ENCODE results near the gene CABLES2.

Gene CABLES2

DNA sequence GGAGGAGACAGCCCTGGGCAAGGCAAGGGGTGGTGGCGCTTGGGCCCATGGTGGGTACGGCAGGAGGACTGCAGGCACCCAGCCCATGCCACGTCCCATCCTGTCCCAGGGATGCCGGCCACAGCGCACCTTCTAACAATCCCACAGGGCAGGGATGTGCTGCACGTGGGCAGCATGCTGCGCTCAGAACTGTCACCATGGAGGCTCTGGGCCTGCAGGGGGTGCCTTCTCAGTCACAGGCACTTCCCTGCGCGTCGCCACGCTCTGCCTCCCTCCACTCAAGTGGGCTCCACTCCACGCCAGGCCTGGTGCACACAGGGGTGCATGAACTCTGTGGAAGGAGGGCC, 2.4 kb downstream of the CABLES2 start:
- DNase-seq = no peak

DNA sequence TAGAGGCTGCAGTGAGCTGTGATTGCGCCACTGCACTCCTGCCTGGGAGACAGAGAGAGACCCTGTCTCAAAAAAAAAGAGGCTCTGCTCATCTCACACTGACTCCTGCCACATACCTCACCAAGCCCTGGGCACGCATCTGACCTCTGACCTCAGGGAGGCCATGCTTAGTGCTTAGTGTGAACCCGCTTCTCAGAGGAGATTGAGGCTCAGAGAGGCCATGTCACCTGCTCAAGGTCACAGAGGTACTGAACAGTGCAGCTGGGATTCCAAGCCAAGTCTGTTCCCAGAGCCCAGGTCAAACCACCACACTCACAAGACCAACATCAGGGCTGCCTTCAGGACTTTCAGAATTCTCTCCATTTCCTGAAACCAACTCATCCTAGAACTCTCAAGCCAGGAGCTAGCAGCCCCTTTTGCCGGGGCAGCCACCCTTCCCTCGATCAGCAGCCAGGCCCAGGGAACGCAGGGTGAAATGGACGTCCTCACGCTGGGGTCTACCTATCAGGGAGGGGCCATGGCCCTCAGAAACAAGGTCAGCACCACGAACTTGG, 2.9 kb downstream of the CABLES2 start:
- no peak for DNase-seq

DNA sequence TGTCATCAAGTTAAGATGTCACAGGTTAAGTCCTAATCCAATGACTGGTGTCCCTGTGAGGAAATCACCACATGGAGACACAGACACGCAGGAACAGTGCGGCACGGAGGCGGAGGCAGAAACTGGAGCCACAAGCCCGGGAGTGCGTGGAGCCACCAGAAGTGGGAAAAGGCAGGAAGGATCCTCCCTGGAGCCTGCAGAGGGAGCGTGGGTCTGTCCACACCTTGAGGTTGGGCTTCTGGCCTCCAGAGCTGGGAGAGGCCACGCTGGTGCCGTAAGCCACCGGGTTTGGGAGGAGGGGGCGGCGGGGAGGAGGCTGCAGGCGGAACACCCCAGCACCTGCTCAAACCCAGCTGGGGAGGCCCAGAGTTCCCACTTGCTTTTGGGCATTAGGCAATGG, 3.8 kb downstream of the CABLES2 start:
- no peak for DNase-seq

DNA sequence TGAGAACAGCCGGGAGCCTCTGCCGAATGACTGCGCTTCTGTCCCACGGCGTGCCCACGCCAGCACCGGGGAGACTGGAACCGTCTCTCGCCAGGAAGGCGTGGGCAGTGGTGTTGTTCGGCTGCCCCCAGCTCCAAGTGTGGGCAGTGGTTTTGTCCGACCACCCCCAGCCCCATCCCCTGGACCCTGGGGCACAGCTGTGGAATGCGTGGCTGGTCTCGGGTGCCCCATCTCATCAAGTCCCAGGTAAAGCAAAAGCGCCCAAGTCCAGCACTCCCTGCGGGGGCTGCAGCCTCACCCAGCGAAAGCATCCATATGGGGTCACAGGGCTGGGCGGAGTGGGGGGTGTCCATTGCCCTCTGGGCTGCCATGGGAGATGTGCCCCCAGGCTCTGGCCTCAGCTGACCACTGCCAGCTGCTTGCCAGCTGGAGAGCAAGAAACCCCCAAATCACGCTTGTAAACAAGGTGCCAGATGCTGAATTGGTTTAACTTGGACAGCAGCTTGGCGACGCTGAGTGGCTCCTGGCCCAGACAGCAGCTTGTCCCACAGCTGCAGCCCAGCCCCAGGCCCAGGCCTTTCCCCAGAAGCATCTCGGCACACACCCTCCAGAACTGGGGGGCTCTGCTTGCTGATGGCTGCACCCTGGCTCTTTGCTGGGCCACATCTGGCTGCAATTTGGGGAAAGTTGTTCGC, 4.5 kb downstream of the CABLES2 start:
- no peak for DNase-seq

DNA sequence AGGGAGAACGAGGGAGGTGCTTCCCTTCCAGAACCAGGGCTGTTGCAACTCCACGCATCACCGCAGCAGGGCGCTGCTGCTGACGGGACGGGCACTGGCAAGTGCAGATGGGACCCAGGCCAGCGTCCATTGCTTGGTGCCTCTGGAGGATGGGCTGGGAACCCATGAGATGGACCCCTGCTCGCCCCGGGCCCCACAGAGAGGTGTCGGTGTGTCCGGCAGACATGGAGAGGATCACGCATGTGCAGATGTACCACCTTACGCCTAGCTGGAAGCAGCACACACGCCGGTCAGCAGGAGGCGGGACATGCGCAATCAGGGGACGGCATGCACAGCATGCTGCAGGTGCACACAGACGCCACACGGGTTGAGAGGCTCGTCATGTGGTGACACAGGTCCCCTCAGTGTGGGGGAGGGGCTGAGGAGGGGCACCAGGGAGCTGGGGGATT, 5.7 kb downstream of the CABLES2 start:
- no peak for DNase-seq

DNA sequence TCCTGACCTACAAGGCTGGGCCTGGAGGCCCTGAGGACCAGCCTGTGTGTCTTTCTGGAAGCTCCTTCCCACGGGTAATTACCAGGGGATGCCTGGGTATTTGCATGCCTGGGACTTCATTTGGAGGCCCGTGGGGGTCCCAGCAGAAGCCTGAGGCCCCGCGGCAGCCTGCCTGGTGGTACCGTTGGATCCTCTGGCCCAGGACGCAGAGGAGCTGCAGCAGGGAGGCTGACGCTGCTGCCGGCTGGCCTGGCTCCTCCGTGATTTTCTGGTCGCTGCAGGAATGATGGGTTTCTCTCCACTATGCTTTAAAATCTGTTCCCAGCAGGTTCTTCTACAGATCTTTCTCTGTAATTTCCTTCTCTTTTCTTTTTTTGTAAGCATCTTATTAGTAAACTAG, 6.5 kb downstream of the CABLES2 start:
- DNase-seq = no peak

DNA sequence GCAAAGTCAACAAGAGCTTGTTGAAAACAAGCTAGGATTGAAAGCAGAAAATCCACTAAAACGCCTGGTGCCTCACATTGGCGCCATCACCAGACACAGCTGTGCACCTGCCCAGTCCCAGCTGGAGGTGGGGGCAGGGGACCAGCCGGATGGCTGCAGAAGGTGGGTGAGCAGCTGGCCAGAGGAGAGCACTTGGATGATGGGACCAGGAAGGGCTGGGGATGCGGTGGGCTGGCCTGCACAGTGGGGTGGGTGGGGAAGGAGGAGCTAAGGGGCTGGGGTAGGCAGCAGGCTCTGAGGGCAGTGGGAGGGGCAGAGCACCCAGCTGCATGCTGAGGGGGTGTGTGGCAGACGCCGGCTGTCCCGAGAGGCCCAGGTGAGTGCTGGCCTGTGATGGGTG, 7.1 kb downstream of the CABLES2 start:
- DNase-seq = no peak

DNA sequence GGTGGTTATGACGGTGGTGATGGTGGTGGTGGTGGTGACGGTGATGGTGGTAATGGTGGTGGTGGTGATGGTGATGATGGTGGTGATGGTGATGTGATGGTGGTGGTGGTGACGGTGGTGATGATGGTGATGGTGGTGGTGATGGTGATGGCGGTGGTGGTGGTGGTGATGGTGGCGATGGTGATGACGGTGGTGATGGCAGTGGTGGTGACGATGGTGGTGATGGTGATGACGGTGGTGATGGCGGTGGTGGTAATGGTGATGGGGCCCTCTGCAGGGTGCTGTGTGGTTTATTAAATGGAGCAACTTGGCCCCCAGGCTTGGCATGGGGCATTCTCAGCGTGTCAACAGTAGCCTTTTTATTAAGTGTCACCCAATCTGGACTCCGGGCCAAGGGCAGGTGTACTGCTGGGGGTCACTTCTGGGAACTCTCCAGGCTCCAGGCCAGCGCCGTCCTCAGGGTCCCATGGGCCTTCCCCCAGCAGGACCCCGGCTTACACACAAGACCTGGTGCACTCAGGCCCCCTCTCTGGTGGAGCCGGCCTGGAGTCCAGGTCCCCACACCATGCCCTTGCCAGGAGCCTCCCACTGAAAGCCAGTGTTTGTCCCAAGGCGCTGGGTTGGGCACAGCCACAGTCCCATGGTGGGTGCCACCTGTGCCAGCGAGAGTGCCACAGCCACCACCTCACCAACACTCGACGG, 8.8 kb downstream of the CABLES2 start:
- DNase-seq = no peak

DNA sequence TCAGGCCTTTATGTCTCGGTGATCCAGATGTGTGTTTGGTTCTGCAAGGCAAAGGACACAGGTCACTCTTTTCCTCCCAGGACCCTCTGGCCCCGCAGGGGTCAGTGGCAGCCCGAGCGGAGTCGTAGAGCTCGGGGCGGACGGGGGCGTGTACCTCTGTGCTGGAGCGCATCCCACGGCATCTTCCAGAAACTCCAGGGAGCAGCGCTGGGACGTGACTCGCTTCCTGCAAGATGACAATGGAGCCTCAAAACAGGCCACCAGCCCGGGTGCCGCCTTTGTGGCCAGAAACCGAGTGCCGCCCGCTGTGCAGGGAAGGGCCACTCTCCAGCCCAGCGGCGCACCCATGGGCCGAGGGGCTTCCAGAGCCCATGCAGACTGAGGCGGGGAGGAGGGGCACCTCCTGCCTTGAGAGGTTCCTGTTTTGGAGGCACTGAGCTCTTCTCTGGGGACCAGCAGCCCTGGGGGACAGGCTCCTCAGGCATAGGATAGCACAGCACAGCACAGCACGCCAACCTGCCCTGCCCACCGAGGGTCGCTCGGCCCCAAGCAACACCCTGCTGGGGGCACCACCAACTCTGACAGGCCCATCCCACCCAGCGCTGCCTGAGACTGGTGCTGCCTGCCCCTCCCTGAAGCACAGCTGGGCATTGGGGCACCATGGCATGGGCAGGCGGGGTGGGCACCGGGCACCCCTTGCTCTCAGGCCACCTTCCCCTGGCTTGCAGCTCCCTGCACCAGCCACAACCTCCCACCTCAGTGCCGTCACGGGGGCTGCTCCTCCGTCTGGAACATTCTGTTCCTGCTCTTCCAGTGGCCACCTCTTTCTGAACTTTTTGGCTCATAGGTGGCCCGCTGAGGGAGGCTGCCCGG, 10.5 kb downstream of the CABLES2 start:
- no peak for DNase-seq

DNA sequence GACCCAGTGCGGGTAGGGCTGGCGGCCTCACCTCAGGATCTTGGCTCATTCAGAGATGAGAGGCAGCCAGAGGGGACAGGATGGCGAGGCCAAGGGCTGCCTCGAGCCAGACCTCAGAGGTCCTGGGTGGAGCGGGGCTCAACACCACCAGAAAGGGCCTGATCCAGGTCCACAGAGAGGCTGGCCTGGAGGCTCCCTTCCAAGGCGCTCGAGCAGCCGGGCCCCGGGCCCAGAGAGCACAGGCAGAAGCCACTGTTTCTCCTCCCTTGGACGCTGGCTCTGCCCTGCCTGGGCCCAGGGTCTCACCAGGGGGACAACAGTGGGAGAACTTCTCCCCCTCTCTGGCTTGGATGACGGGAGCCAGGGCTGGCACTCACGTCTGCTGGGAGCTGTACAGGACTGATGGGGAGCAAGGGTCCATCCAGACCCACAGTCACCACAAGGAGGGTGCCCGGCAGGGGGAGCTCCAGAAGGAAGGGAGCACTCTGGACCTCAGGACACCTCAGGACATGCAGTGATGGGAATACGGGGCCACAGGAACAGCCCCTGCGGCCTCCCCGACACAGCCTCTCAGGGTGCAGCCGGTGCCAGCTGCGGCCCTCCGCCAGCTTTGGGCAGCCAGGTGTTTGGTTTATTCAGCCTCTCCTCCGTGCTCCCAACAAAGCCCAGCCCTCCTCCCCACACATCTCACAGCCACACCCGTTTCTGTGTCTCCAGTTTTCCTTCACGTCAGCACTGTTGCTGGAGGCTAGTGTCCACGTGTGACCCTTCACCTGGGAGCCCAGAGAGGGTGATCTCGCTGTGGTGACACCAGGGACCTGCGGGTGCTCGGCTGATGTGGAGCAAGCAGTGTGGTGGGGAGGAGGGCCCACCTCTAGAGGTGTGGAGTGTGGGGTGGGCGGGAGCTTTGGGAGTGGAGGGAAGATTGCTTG, 11.5 kb downstream of the CABLES2 start:
- DNase-seq = no peak

DNA sequence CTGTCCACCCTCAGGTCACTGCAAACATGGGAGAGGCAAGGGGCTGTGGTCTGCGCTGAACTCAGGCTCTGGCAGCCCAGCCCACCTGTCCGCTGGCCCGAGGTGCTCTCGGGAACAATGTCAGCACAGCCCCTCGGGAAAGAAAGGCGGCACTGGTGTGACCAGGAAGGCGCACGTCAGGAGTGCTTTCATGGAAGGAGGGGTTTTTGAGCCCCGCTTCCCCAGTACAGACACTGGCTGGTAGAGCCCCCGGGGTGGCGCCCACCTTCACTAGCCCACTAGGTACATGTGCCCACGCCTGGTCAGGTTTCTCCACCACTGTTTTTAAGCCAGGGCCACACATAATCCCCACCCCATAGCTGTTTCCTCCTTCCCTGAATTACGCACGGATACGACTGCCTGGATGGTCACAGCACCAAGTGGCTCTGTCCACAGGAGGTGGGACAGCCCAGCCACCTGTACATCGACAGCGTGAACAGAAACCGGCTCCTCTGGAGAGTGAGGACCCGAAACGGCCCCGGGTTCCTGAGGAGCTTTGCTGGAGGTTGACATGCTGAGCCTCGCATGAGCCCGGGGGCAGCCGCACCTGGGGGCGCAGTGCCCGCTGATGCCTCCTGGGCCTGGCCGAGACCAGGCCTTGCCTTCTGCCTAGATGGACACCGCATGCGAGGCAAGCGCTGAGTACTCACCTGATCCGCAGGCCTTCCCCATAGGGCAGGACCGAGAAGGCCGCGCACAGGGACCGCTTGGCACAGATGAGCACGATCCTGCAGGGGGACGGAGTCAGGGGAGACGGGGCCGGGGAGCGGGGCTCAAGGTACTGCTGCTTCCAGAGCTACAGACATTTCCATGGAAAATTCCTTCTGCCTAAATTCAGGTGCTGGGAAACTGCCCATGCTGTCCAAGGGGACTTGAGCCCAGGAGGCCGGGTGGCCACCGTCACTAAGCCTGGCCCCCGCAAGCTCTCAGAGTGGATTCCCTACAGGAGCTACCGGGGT, 12.5 kb downstream of the CABLES2 start:
- no peak for DNase-seq

DNA sequence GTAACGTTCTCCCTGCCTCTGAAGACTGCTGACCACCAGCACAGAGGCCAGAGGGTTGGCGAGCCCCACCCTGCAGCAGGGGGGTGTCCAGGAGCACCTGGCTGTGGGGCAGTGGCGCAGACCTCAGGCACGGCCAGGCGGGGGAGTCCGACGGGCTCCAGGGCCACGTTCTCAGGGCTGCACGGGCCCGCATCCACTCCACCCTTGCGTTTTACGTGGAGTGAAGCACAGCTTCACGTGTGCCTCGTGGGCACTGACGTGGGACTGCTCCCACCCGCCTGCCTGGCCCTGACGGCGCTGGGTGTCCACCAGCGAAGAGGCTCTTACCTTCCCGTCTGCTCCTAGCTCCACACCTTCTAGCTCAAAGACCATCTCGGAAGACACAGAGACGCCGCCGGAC, 13.3 kb downstream of the CABLES2 start:
- DNase-seq = no peak

DNA sequence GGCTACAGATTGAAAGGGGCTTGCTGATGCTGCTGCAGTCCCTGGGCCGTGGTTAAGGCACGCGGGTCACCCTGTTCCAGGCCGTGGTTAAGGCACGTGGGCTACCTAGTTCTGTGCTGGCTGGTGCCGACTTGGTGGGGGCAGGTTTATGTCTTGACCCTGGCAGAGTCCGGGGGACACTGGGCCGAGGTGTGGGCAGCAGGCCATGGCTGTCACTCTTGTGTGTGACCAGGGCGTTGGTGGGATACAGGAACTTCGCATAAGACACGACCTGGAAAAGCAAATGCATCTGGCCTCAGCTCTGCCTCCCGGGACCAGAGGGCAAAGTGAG, 13.8 kb downstream of the CABLES2 start:
- no peak for DNase-seq

DNA sequence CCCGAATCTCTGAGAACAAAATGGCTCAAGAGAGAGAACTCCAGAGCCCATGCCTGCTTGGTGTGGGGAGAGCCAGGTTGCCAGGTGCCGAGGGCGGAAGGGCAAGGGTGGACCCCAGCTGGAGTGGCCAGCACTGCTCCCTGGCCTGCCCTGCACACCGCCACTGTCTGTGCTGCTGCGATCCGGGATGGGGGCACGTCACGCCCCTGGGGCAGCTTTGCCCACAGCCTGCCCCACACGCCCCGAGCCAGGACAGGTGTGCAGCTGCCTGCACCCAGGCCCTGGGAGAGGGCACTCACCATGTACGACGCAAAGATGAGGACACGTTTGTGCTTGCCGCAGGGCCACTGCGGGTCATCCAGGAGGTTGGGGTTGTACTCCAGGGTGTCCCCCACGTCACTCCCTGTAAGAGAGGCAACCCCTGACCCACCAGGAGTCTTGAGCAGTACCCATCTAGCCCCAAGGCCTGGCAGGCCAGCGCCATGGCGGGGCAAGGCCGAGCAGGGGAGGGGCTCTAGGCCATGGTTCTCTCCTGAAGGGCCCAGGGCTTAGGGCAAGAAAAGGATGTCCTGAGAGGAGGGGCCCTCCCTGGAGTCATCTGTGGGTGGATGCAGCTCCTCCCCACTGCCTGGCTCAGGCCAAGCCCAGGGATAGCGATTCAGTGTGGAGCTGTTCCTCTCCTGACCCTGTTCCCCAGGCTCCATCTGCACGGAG, 14.3 kb downstream of the CABLES2 start:
- DNase-seq = no peak

DNA sequence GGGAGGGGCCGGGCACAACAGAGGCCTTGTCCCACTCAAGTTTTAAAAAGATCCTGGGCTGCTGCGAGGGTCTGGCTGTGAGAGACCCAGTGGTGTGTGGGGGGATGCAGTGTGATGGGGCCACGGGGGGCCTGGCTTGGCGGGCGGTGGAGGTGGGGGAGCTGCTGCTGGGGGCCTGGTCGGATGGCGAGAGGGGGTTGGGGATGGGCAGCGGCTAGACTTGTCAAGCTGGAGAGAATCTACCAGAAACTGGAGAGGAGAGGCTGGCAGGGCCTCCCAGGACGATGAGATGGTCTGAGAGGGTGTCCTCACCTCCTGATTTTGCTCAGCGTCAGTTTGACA, 15.0 kb downstream of the CABLES2 start:
- DNase-seq = no peak

DNA sequence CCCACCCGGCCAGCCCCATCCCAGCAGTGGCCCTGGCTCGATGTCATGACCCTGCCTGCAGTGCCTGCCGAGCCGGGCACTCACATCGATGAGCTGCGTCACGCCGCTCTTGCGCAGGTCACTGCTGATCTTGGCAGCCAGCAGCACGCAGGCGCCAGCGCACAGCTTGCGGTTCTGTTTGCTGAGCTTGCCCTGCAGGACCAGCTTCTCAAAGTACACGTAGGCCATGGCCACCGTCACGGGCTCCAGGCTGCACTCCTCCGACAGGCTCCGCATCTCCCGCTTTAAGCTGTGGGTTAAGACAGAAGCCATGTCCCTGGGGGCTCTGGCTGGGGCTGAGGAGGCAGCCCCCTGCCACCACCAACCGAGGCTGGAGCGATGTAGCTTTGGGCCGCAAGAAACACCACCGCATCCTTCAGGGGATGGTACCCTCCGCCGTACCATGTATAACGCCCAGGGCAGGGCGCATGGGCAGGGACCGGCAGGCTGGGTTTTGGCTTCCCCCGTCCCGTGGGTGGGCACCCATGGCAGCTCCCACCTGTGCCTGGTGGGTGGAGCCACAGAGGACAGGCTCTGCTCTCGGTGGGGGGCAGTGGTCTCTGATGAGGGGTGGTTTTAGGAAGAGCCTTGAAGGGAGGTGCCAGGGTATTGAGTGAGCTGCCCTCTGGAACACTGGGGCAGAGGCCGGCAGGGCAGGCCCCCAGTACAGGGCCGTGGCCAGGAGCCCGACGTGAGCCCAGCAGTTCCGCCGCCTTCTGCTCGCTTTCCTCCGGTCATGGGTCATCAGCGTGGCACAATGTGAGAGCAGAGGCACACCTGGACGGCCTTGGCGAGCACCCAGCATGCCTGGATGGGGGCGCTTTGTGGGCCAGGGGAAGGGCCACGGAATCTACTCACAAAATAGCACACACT, 15.7 kb downstream of the CABLES2 start:
- DNase-seq = no peak

DNA sequence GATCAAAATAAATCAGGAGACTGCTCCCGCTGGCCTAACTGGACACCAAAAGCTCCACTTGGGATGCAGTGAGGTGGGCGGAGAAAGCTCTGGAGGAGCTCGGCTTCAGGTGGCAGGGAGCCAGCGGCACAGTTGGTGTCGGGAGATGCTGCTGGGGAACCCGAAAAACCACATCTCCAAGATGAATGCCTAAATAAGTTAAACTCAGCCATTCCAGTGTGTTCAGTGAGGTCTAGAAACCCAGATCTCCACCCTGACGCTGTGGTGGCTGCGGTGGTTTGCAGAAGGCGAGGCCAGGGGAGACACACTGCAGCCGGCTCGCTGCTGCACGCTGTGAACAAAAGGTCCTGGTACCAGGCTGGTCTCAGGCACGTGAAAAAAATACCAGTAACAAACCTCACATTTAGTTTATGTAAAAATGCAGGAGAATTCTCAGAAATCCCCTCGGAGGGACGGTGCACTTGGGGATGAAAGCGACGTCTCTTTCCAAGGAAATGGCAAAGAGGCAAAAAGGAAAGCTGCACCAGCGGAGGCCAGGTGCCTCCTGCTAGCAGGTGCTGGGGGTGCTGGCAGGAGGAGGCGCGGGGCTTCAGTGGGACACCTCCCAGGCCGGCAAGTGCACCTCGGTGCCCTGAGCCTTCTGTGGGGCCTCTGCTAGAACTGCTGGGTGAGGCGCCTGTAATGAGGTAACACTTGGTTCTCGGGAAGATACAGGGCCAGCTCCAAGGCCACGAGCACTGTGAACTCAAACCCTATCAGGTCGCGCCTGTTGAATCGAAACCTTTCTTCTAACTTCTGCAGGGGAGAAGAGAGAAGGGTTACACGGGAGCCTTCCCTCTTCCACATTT, 16.5 kb downstream of the CABLES2 start:
- DNase-seq = no peak

DNA sequence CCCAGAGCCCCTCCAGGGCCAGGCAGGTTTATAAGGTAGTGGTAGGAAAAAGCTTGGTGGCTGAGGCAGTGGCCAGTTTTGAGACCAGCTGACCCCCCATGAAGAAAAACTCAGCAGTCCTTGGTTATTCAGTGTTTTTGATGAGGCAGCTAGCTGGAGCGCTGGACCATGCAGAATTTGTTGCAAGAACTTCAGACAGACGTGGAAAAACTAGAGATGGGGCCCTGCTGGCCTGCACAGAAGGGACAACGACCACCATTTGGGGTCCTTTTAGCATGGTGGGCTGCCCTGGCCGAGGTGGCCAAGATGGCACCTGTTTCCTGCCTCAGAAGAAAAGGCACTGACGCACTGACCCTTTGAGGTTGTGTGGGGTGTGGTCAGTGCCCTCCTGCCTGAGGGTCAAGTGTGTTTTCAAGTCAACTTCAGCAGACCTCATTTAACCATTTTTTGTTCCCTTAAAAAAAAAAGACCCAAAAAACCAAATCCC, 17.4 kb downstream of the CABLES2 start:
- DNase-seq = no peak
